ENCODE results near the gene TRAK1. TPM values are rescaled to one million over a fixed set of nuclear protein-coding genes. Genes with fewer than 3 reads are reported as not detected.
"Not testable (repeated sequence)": the region's sequence is repeated elsewhere in the genome, so short reads cannot be mapped to it uniquely, and the experiment has no call there.

TRAK1 gene
- total RNA-seq, 1 donor from 2014 or later = 117 TPM

DNA sequence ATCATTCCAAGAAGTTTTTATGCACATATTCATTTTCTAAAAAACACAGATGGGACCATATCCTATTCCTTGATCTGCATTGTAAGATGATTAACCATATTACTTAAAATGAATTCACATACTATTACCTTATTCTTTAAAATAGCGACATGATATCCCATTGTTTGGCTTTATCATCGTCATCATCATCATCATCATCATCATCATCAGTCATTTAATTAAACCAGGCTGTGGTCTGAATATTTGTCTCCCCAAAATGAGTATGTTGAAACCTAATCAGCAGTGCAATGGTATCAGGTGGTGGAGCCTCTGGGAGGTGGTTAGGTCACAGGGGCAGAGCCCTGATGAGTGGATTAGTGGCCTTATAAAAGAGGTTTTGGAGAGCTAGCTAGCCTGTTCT is 4.4 kb downstream of the TRAK1 start:
- no peak for DNase-seq (ENCODE audit: low read depth)

DNA sequence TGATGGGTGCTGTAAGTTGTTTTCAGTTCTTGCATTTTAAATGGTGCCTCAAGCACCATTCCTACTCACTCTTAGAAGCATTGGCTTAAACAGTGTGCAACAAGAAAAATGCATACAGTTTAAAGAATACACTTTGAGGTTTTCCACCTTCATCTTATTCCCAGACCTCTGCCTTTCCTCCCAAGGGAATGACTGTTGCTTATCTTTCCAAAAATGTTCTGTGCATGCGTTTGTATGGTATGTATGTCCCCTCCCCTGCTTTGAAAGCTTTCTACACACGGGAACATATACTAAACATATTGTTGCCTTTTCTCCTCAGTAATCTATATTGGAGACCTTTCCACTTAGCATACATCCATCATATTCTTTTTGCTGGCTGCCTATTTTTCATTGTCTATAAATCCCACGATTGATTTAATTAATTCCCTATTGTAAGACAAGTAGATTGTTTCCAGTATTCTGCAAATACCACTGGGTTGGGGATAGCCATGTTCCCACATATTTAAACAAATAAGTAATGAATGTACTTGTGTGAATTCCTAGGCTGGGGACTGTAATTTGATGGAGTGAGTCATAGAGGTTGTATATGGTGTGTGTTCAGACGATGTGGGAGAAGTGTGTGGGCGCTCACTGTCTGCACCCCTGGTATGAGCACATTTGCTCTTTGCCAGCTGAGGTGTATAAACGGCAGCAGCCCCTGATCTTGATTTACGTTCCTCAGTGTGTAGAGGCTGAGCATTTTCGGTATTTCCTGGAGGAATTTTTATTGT is 5.8 kb downstream of the TRAK1 start:
- no peak for DNase-seq (ENCODE audit: low read depth)

- DNase-seq (ENCODE audit: low read depth) = no peak
Measured at GRCh38 chr3:42097566-42097946, 6.4 kb downstream of the TRAK1 start.

DNA sequence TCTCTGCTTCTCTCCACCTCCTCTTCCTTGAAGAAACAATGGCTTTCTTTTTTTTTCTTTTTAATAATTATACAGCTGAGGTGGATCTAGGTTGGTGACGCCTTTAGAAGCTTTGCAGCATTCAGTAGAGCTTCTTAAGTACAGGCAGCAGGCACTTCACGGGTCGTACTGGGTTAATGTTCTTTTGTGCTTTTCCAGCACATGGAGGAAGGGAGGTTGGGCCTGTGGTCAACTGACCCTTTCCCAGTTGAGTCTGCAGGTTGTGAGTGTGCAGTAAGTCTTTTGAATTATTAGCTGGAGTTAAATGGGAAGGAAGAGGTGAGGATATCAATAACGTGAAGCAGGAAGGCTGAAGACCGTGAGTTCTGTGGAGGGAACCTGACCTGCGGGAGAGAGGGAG is 7.0 kb downstream of the TRAK1 start:
- no peak for DNase-seq (ENCODE audit: low read depth)

DNA sequence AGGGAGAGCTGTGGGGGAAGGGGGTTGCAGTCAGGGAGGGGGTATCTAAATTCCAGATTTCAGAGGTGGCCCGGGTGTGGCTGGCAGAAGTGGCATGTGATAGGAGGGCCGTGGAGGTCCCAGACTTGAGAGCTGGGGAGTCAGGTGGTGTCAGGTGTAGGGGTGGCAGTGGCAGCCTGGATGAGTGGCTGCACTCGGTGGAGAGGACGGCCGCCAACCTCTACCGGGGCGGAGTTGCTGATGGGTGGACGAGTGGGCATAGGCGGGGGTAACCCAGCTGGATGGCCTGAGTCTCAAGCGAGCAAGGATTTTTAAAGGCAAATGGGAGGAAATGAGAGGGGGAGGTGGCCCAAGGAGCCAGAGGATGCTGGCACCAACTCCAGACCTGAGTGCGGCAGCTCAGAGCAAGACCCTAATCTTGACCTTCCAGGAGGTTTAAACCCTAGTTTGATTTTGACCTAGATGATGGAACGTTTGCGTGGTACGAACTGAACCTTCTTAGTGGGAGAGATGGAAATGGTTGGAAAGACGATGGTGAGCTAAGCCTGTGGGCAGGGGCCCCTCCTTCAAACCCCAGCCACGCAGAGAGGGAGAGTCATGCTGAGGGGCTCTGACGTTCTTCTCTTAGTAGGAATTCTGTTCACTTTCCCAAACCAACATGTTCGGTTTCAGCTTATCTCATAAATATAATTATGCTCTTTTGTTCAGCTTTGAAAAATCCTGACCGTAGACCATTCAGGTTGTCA is 8.0 kb downstream of the TRAK1 start:
- DNase-seq (ENCODE audit: low read depth) = no peak

GRCh38 chr3:42101048-42101447 is 9.9 kb downstream of the TRAK1 start:
- peak; percentile 77 for DNase-seq (ENCODE audit: low read depth)

DNA sequence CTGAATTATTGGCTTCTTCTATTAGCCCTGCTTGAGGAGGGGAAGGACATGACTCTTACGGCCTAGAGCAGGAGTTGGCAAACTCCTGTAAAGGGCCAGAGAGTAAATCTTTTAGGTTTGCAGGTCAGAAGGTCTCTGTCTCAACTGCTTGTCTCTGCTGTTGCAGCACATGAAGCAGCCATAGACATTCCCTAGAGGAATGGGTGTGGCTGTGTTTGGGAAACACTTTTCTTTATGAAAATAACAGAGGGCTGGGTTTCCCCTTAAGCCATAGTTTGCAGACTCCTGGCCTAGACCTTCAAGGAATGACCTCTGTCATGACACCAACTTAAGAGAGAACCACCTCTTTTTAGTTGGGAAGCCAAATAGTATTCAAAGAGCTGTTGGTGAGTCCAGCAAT is 10.3 kb downstream of the TRAK1 start:
- DNase-seq (ENCODE audit: low read depth) = no peak

GRCh38 chr3:42102571-42102970 is 11.4 kb downstream of the TRAK1 start:
- DNase-seq (ENCODE audit: low read depth) = no peak

GRCh38 chr3:42103921-42104665 is 12.9 kb downstream of the TRAK1 start:
- DNase-seq (ENCODE audit: low read depth) = not testable (repeated sequence)

GRCh38 chr3:42105994-42106393 is 14.8 kb downstream of the TRAK1 start:
- DNase-seq (ENCODE audit: low read depth) = not testable (repeated sequence)

GRCh38 chr3:42106646-42107045 is 15.5 kb downstream of the TRAK1 start:
- no peak for DNase-seq (ENCODE audit: low read depth)

DNA sequence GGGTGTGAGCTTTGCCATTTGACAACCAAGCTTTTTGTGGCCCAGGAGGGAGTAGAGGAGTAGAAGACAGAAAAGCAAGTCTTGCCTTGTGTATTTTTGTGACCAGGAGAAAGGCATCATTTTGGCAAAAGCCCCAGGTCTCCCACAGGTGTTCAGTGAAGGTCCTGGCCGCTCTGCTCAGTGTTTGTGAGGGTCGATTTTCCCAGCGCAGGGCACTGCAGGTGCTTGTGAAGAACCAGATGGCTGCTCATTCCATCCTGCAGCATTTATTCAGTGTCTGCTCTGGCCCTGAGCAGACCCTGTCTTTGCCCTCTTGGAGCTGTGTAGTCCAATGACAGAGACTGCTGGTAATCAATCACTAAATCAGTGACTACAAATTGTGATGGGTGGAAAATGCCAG is 19.5 kb downstream of the TRAK1 start:
- DNase-seq (ENCODE audit: low read depth) = no peak

DNA sequence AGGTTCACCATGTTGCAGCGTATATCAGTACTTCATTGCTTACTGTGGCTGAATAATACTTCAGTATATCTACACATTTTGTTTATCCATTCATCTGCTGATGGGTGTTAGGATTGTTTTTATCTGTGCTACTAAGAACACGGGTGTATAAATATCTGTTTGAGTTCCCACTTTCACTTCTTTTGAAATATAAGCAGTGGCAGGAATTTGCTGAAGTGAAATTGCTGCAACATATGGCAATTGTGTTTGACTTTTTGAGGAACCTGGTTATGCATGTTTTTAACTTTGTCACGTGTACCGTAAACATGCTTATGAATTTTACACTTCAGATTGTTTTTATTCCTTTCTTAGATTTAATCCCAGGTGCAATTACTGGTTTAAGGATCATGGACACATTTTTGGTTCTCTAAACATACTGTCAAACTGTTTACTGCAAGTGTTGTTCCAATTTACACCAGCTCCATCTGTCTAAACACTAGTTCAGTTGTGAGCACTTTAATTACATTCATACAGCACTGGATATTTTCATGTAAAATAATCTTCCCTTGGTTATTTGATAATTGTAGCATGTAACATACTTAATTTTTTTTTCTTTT is 23.1 kb downstream of the TRAK1 start:
- DNase-seq (ENCODE audit: low read depth) = no peak

DNA sequence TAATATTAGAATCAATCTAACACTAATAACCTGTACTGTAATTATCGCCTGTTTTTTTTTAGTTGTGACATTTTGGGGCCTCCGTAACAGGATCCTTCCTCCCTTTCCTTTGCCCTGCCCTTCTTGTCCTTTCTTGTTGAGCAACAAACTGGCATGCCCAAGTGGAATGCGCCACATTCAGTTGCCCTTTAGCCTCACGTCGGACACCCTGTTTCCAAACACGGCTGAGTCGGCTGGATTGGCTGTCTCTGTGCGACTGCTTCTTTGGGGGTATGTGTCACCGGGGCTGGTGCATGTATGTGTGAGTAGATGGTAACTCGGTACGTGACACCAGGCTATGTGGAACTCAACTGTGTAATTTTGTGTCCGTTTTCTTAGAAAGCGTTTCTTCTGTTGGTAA is 24.1 kb downstream of the TRAK1 start:
- no peak for DNase-seq (ENCODE audit: low read depth)

DNA sequence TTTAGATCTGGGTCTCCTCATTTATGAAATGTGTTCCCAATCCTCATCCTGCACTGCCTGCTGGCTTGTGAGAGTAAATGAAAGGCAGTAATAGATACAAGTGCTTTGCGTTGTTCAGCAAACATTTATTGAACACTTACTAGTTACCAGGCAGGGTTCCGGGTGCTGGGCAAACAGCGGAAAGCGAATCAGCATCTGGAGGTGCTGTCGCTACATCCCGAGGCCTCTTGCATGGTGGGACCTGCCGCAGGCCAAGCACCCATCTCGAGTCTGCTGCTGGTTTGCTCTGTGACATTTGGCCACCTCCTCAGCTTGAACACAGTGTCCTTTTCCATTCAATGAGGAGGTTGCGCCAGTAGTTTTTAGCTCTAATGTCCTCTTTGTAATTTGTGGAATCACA is 24.8 kb downstream of the TRAK1 start:
- no peak for DNase-seq (ENCODE audit: low read depth)

- peak; percentile 50 for DNase-seq (ENCODE audit: low read depth)
Measured at GRCh38 chr3:42116466-42116865, 25.3 kb downstream of the TRAK1 start.

DNA sequence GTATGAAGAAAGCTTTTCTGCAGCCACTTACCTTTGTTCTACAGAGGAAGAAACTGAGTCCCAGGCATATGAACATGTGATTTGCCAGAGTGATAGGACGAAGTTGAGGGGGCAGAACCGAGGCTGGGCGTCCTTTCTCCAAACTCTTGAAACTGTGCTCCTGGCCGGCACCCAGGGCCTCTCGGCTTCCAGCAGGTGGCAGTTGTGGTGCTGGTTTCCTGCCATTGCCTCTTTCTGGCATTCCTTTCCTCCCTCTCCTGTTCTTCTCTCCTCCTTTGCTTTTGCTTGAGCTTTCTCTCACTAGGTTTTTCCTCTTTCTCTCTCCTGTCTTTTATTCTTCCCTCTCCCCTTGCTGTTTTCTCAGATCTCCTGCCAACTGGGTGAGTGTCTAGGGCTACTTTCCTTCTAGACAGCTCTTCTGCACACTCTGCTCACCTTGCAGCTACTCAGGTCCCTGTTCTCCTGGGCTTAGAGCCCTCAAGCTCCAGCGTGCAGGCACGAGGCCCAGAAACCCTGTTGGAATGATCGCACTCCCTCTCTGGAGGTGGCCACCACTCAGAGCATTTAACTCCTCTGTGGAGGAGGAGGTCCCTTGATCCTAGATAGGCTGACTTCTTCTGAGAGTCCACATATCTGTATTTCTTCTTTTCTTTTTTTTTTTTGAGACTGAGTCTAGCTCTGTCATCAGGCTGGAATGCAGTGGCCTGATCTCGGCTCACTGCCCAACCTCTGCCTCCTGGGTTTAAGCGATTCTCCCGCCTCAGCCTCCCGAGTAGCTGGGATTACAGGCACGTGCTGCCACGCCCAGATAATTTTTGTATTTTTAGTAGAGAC is 26.2 kb downstream of the TRAK1 start:
- DNase-seq (ENCODE audit: low read depth) = peak; percentile 64

GRCh38 chr3:42118762-42119361 is 27.7 kb downstream of the TRAK1 start:
- peak; percentile 55 for DNase-seq (ENCODE audit: low read depth)

DNA sequence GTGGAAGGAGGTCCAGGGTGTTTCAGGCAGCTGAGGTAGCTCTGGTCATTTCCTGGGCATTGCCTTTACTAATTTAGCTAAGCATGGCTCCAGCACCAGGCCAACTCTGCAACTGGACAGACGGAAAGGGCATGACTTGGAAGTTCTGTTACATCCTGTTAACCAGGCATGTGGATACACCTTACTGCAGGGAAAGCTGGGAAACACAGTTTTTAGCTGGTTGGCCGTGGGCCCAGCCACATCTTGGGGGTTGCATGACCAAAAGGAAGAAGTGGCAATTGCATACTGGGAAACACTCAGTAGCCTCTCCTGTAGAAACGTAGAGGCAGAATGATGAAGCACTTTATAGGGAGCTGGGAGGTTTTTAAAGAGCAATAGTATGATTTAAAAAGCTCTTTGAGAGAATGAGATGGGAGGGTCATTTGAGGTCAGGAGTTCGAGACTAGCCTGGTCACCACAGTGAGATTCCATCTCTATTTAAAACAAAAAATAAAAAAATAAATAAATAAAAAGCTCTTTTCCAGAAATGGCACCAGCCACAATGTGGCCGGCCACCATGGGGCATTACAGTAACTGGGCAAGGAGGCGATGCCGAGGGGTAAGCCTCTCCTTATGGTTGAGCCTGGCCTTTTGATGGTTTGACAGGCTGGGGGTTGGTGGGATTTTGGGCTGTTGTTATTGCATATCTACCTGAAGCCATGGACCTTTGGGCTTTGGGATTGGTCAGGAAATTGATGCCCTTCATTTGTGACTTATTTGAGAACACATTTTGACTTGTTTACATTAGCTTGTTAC is 28.6 kb downstream of the TRAK1 start:
- DNase-seq (ENCODE audit: low read depth) = no peak

DNA sequence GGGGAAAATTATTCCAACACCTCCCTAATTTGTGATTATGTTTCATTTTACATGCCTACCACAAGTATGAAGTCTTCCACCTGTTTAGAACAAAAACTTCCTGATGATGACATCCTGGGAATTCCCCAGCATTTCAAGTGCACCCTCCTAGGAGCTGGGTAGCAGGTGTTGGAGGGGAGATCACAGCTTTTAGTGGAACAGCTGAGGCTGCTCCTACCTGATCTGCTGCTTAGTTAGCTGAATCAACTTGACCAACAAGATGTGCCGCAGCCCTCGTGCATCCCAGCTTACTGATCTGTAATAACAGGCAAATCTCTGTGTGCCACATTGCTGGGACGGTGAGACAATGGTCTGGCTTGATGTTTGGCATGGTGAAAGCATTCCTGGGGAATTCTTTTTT is 29.7 kb downstream of the TRAK1 start:
- DNase-seq (ENCODE audit: low read depth) = peak; percentile 75

Measured in myocyte (in vitro differentiated cells).